ENCODE results near the gene SCFD2.

SCFD2 gene

DNA sequence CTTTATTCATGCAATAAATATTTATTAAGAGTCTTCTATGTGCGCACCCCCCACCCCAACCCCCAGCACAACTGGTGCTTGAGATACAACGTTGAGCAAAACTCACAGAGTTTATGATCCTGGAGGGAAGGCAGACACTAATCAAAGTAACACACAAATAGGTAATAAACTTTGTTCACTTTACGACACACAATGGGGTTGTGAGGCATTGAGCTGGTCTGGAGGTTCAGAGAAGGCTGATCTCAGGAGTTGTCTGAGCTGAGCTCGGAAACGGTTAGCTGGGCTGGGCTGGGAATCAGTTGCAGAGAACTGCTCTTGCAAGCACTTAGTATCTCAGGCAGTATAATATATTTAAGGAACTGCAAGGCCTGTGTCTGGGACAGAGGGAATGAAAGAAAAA, 238.5 kb downstream of the SCFD2 start:
- Histone ChIP-seq H3K36me3 (ENCODE audit: control insufficient read depth in 4 of 4, insufficient read depth in 4 of 4, low read length in 3 of 4) (no peaks in the 10 kb centered on the region), H3K9me3 (ENCODE audit: control extremely low read depth in 1 of 5, control insufficient read depth in 4 of 5, insufficient read depth in 2 of 5, low read depth in 1 of 5, low read length in 4 of 5) (no peaks in the 10 kb centered on the region), H3K27ac (ENCODE audit: insufficient read depth in 1 of 2, low read depth in 1 of 2, low read length in 2 of 2, poor library complexity in 1 of 2, severe bottlenecking in 2 of 2) (no peak overlapping the region), H3K4me3 (ENCODE audit: control insufficient read depth in 1 of 7, extremely low read depth in 1 of 7, insufficient read depth in 4 of 7, low read depth in 2 of 7, low read length in 6 of 7) (no peak overlapping the region), H3K4me1 (ENCODE audit: control extremely low read depth in 1 of 4, control insufficient read depth in 4 of 4, insufficient read depth in 4 of 4, low read length in 3 of 4) (no peaks in the 10 kb centered on the region), H3K27me3 (replicated peaks in 2 of 5; ENCODE audit: control insufficient read depth in 4 of 5, insufficient read depth in 5 of 5, low read length in 4 of 5) (no peaks in the 10 kb centered on the region)
- POLR2A ChIA-PET, result no interaction called here
- 100% methylated on average over 3 of the region's 5 CpGs for WGBS (ENCODE audit: insufficient coverage)
- DNase-seq, result no peak
- CTCF ChIA-PET, result no interaction called here

GRCh38 chr4:53126099-53126498, 239.8 kb downstream of the SCFD2 start:
- no peak overlapping the region for H3K4me3 ChIP-seq (ENCODE audit: control insufficient read depth in 1 of 7, extremely low read depth in 1 of 7, insufficient read depth in 4 of 7, low read depth in 2 of 7, low read length in 6 of 7)
- no peak for DNase-seq
- POLR2A ChIA-PET, result interaction anchor here (0.7 kb wide), 1 partner anchor 35 kb away, joined by 3 read pairs; no protein-coding TSS in a partner anchor
- no peaks in the 10 kb centered on the region for H3K36me3 ChIP-seq (ENCODE audit: control insufficient read depth in 4 of 4, insufficient read depth in 4 of 4, low read length in 3 of 4)
- no peaks in the 10 kb centered on the region for H3K4me1 ChIP-seq (ENCODE audit: control extremely low read depth in 1 of 4, control insufficient read depth in 4 of 4, insufficient read depth in 4 of 4, low read length in 3 of 4)
- no peaks in the 10 kb centered on the region for H3K9me3 ChIP-seq (ENCODE audit: control extremely low read depth in 1 of 5, control insufficient read depth in 4 of 5, insufficient read depth in 2 of 5, low read depth in 1 of 5, low read length in 4 of 5)
- H3K27me3 ChIP-seq (replicated peaks in 2 of 5; ENCODE audit: control insufficient read depth in 4 of 5, insufficient read depth in 5 of 5, low read length in 4 of 5), result no peaks in the 10 kb centered on the region
- no peak overlapping the region for H3K27ac ChIP-seq (ENCODE audit: insufficient read depth in 1 of 2, low read depth in 1 of 2, low read length in 2 of 2, poor library complexity in 1 of 2, severe bottlenecking in 2 of 2)
- CTCF ChIA-PET, result no interaction called here
- WGBS (ENCODE audit: insufficient coverage), result 98% methylated on average over 5 of the region's 5 CpGs

DNA sequence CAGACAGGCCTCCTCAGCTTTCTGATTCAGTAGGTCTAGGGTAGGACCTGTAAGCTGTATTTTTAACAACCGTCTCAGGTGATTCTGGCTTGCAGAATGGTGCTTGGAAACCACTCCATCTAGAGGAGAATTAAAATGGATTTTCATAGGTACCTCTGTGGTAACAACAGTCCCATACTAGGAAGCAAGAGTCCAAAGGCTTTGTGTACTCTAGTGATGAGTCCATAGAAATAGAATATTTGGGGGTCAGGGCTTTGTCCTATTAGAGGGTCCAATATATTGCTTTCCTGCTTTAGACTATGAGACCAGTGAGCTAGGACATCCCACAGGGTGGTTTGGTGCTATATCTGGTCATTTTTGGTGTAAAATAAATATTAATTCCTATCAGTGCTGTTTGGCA, 242.0 kb downstream of the SCFD2 start:
- no peaks in the 10 kb centered on the region for H3K4me1 ChIP-seq (ENCODE audit: control extremely low read depth in 1 of 4, control insufficient read depth in 4 of 4, insufficient read depth in 4 of 4, low read length in 3 of 4)
- H3K36me3 ChIP-seq (ENCODE audit: control insufficient read depth in 4 of 4, insufficient read depth in 4 of 4, low read length in 3 of 4), result peaks cover 0 to 2% (median 0%) of the 10 kb centered on the region in 4 experiments
- CTCF ChIA-PET, result no interaction called here
- no peaks in the 10 kb centered on the region for H3K27me3 ChIP-seq (replicated peaks in 2 of 5; ENCODE audit: control insufficient read depth in 4 of 5, insufficient read depth in 5 of 5, low read length in 4 of 5)
- WGBS (ENCODE audit: insufficient coverage), result 100% methylated on average over 1 of the region's 1 CpG
- POLR2A ChIA-PET, result no interaction called here
- no peak overlapping the region for H3K27ac ChIP-seq (ENCODE audit: insufficient read depth in 1 of 2, low read depth in 1 of 2, low read length in 2 of 2, poor library complexity in 1 of 2, severe bottlenecking in 2 of 2)
- H3K4me3 ChIP-seq (ENCODE audit: control insufficient read depth in 1 of 7, extremely low read depth in 1 of 7, insufficient read depth in 4 of 7, low read depth in 2 of 7, low read length in 6 of 7), result no peak overlapping the region
- H3K9me3 ChIP-seq (ENCODE audit: control extremely low read depth in 1 of 5, control insufficient read depth in 4 of 5, insufficient read depth in 2 of 5, low read depth in 1 of 5, low read length in 4 of 5), result no peaks in the 10 kb centered on the region
- no peak for DNase-seq

GRCh38 chr4:53123171-53123570, 242.7 kb downstream of the SCFD2 start:
- POLR2A ChIA-PET, result no interaction called here
- Histone ChIP-seq H3K27ac (ENCODE audit: insufficient read depth in 1 of 2, low read depth in 1 of 2, low read length in 2 of 2, poor library complexity in 1 of 2, severe bottlenecking in 2 of 2) (no peak overlapping the region), H3K4me1 (ENCODE audit: control extremely low read depth in 1 of 4, control insufficient read depth in 4 of 4, insufficient read depth in 4 of 4, low read length in 3 of 4) (no peaks in the 10 kb centered on the region), H3K36me3 (ENCODE audit: control insufficient read depth in 4 of 4, insufficient read depth in 4 of 4, low read length in 3 of 4) (peaks cover 0 to 2% (median 0%) of the 10 kb centered on the region in 4 experiments), H3K4me3 (ENCODE audit: control insufficient read depth in 1 of 7, extremely low read depth in 1 of 7, insufficient read depth in 4 of 7, low read depth in 2 of 7, low read length in 6 of 7) (no peak overlapping the region), H3K9me3 (ENCODE audit: control extremely low read depth in 1 of 5, control insufficient read depth in 4 of 5, insufficient read depth in 2 of 5, low read depth in 1 of 5, low read length in 4 of 5) (no peaks in the 10 kb centered on the region), H3K27me3 (replicated peaks in 2 of 5; ENCODE audit: control insufficient read depth in 4 of 5, insufficient read depth in 5 of 5, low read length in 4 of 5) (no peaks in the 10 kb centered on the region)
- WGBS (ENCODE audit: insufficient coverage), result 100% methylated on average over 1 of the region's 2 CpGs
- DNase-seq, result no peak
- CTCF ChIA-PET, result no interaction called here

DNA sequence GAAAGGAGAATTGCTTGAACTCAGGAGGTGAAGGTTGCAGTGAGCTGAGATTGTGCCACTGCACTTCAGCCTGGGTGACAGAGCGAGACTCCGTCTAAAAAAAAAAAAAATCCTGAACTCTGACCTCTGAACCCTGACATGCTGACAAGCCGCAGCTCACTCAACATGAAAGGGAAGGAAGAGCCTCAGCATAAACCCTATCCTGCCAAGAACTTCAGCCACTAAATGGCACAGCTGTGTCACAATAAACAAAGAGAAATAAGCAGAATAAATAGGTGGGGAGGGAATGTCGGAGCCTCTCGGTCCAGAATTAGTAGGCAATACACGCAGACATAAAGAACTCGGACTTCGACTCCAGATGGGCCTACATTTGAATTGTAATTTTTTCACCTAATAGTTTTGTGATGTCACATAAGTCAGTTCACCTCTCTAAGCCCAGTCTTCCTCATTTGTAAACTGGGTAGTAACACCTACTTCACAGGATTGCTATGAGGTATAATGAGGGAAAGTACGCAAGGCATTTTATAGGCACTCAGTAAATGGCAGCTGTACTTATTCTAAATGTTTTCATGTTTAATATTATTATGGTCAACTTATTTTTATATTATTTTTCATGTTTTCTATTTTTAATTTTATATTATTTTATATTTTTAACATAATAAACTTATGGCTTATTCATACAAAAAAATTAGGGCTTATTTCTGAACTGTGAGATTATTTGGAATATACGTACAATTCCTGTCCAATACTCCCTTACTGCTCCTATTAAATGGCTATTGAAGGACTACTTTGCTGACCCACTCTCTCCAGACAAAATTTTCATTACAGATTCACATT, 243.4 kb downstream of the SCFD2 start:
- 100% methylated on average over 4 of the region's 10 CpGs for WGBS (ENCODE audit: insufficient coverage)
- ChIA-PET CTCF (no interaction called here), POLR2A (no interaction called here)
- Histone ChIP-seq H3K4me3 (ENCODE audit: control insufficient read depth in 1 of 7, extremely low read depth in 1 of 7, insufficient read depth in 4 of 7, low read depth in 2 of 7, low read length in 6 of 7) (no peak overlapping the region), H3K36me3 (ENCODE audit: control insufficient read depth in 4 of 4, insufficient read depth in 4 of 4, low read length in 3 of 4) (peaks cover 0 to 2% (median 0%) of the 10 kb centered on the region in 4 experiments), H3K27ac (ENCODE audit: insufficient read depth in 1 of 2, low read depth in 1 of 2, low read length in 2 of 2, poor library complexity in 1 of 2, severe bottlenecking in 2 of 2) (no peak overlapping the region), H3K27me3 (replicated peaks in 2 of 5; ENCODE audit: control insufficient read depth in 4 of 5, insufficient read depth in 5 of 5, low read length in 4 of 5) (no peaks in the 10 kb centered on the region), H3K9me3 (ENCODE audit: control extremely low read depth in 1 of 5, control insufficient read depth in 4 of 5, insufficient read depth in 2 of 5, low read depth in 1 of 5, low read length in 4 of 5) (no peaks in the 10 kb centered on the region), H3K4me1 (ENCODE audit: control extremely low read depth in 1 of 4, control insufficient read depth in 4 of 4, insufficient read depth in 4 of 4, low read length in 3 of 4) (no peaks in the 10 kb centered on the region)
- DNase-seq, result no peak

GRCh38 chr4:53121264-53121865, 244.5 kb downstream of the SCFD2 start:
- DNase-seq, result no peak
- H3K27me3 ChIP-seq (replicated peaks in 2 of 5; ENCODE audit: control insufficient read depth in 4 of 5, insufficient read depth in 5 of 5, low read length in 4 of 5), result no peaks in the 10 kb centered on the region
- no peaks in the 10 kb centered on the region for H3K4me1 ChIP-seq (ENCODE audit: control extremely low read depth in 1 of 4, control insufficient read depth in 4 of 4, insufficient read depth in 4 of 4, low read length in 3 of 4)
- CTCF ChIA-PET, result no interaction called here
- no peak overlapping the region for H3K4me3 ChIP-seq (ENCODE audit: control insufficient read depth in 1 of 7, extremely low read depth in 1 of 7, insufficient read depth in 4 of 7, low read depth in 2 of 7, low read length in 6 of 7)
- peaks cover 0 to 2% (median 0%) of the 10 kb centered on the region in 4 experiments for H3K36me3 ChIP-seq (ENCODE audit: control insufficient read depth in 4 of 4, insufficient read depth in 4 of 4, low read length in 3 of 4)
- H3K9me3 ChIP-seq (ENCODE audit: control extremely low read depth in 1 of 5, control insufficient read depth in 4 of 5, insufficient read depth in 2 of 5, low read depth in 1 of 5, low read length in 4 of 5), result no peaks in the 10 kb centered on the region
- no peak overlapping the region for H3K27ac ChIP-seq (ENCODE audit: insufficient read depth in 1 of 2, low read depth in 1 of 2, low read length in 2 of 2, poor library complexity in 1 of 2, severe bottlenecking in 2 of 2)
- 100% methylated on average over 5 of the region's 6 CpGs for WGBS (ENCODE audit: insufficient coverage)
- POLR2A ChIA-PET, result no interaction called here

GRCh38 chr4:53120778-53121177, 245.1 kb downstream of the SCFD2 start:
- Histone ChIP-seq H3K4me3 (ENCODE audit: control insufficient read depth in 1 of 7, extremely low read depth in 1 of 7, insufficient read depth in 4 of 7, low read depth in 2 of 7, low read length in 6 of 7) (no peak overlapping the region), H3K36me3 (ENCODE audit: control insufficient read depth in 4 of 4, insufficient read depth in 4 of 4, low read length in 3 of 4) (peaks cover 0 to 2% (median 0%) of the 10 kb centered on the region in 4 experiments), H3K27me3 (replicated peaks in 2 of 5; ENCODE audit: control insufficient read depth in 4 of 5, insufficient read depth in 5 of 5, low read length in 4 of 5) (no peaks in the 10 kb centered on the region), H3K27ac (ENCODE audit: insufficient read depth in 1 of 2, low read depth in 1 of 2, low read length in 2 of 2, poor library complexity in 1 of 2, severe bottlenecking in 2 of 2) (no peak overlapping the region), H3K4me1 (ENCODE audit: control extremely low read depth in 1 of 4, control insufficient read depth in 4 of 4, insufficient read depth in 4 of 4, low read length in 3 of 4) (no peaks in the 10 kb centered on the region), H3K9me3 (ENCODE audit: control extremely low read depth in 1 of 5, control insufficient read depth in 4 of 5, insufficient read depth in 2 of 5, low read depth in 1 of 5, low read length in 4 of 5) (no peaks in the 10 kb centered on the region)
- DNase-seq, result no peak
- no CpG with 5 or more reads among the region's 6 CpGs for WGBS (ENCODE audit: insufficient coverage)
- ChIA-PET POLR2A (no interaction called here), CTCF (no interaction called here)

Data from common myeloid progenitor, CD34-positive (primary cell).